ENCODE data around the gene PPFIA3. TPM values are rescaled to one million over a fixed set of nuclear protein-coding genes. Genes with fewer than 3 reads are reported as not detected.

Gene PPFIA3
- polyA plus RNA-seq, 2 of the 4 experiments (the other 2 are of a cell fraction): 3.2 to 7.3 TPM

- no peak for TF ChIP-seq USF2 (IDR thresholded peaks at IDR 0.05)
- TF ChIP-seq HDAC2 (IDR thresholded peaks at IDR 0.05): no peak
- TF ChIP-seq TP53 (CRISPR knock-in tag; IDR thresholded peaks at IDR 0.05): no peak
- no peak for TF ChIP-seq SMC3 (IDR thresholded peaks at IDR 0.05)
Observed at GRCh38 chr19:49160450-49161189, 41.3 kb downstream of the PPFIA3 start (continued).

GRCh38 chr19:49161987-49162386 is 42.6 kb downstream of the PPFIA3 start:
- DNase-seq (ENCODE audit: low read depth in 1 of 2, low spot score in 1 of 2): no peak
- POLR2A ChIA-PET: no interaction called here

GRCh38 chr19:49165111-49165750 is 45.9 kb downstream of the PPFIA3 start:
- FAIRE-seq (no peak), ATAC-seq (no peak; a peak in 1 of 6 replicates), DNase-seq (ENCODE audit: low read depth in 1 of 2, low spot score in 1 of 2) (no peak)
- H3K4me1 ChIP-seq: peaks cover 5% of the 10 kb centered on the region; the same call in 2 of the 3 replicates
- TF ChIP-seq HOXB13 (CRISPR knock-in tag; IDR thresholded peaks at IDR 0.05; ENCODE audit: low read depth): no peak
- TF ChIP-seq ZSCAN20 (CRISPR knock-in tag; IDR thresholded peaks at IDR 0.05): no peak
- TF ChIP-seq ZFP36 (IDR thresholded peaks at IDR 0.05; ENCODE audit: borderline replicate concordance, partially characterized antibody): peak; percentile 24
- no peak for TF ChIP-seq BHLHE40 (IDR thresholded peaks at IDR 0.05; ENCODE audit: low read depth, low read length)
- no peak for TF ChIP-seq JUN (IDR thresholded peaks at IDR 0.05)
- no peak for TF ChIP-seq HMGXB4 (CRISPR knock-in tag; IDR thresholded peaks at IDR 0.05; ENCODE audit: borderline replicate concordance)
- POLR2A ChIA-PET: no interaction called here
- no peaks in the 10 kb centered on the region for H3K9me3 ChIP-seq
- WGBS (ENCODE audit: missing lambda C conversion rate): 85% methylated on average over 24 of the region's 24 CpGs
- no peak overlapping the region for H3K4me2 ChIP-seq
- no peak overlapping the region for H3K4me3 ChIP-seq
- no peak overlapping the region for H3K27ac ChIP-seq
- CTCF ChIA-PET: interaction anchor here (0.9 to 6.8 kb wide), 6 partner anchors 19 to 227 kb away, joined by 3 to 30 read pairs (median 4); partner anchors contain the start of gene LIN7B

More at GRCh38 chr19:49161987-49162386, 42.6 kb downstream of the PPFIA3 start:
- Histone ChIP-seq H3K4me1 (peaks cover 9% of the 10 kb centered on the region; the same call in 2 of the 3 replicates), H3K9me3 (no peaks in the 10 kb centered on the region), H3K4me2 (no peak overlapping the region), H3K4me3 (no peak overlapping the region), H3K27ac (no peak overlapping the region)
- FAIRE-seq: no peak
- CTCF ChIA-PET: interaction anchor here (0.7 to 6.8 kb wide), 7 partner anchors 15 to 65 kb away, joined by 3 to 30 read pairs (median 8); no protein-coding TSS in a partner anchor
- 90% methylated on average over 4 of the region's 4 CpGs for whole genome bisulfite sequencing (ENCODE audit: missing lambda C conversion rate)
- no peak for TF ChIP-seq MAX (IDR thresholded peaks at IDR 0.05)
- ATAC-seq: no peak

- WGBS (ENCODE audit: missing lambda C conversion rate): 96% methylated on average over 25 of the region's 30 CpGs
- TF ChIP-seq HDAC2 (IDR thresholded peaks at IDR 0.05): no peak
- no peak for TF ChIP-seq RAD21 (conservative IDR thresholded peaks at IDR 0.05 in 1 of 2, IDR thresholded peaks at IDR 0.05 in 1 of 2)
- ChIA-PET CTCF (interaction anchor here (1.3 to 1.5 kb wide), 2 partner anchors 20 to 52 kb away, joined by 4 to 5 read pairs; partner anchors contain the start of gene LIN7B), POLR2A (no interaction called here)
- ATAC-seq (peak; percentile 49 to 51; a peak in 5 of 6 replicates), DNase-seq (ENCODE audit: low read depth in 1 of 2, low spot score in 1 of 2) (no peak), FAIRE-seq (no peak)
- no peak overlapping the region for H3K4me3 ChIP-seq
- no peak overlapping the region for H3K4me2 ChIP-seq
- no peak overlapping the region for H3K27ac ChIP-seq
- H3K4me1 ChIP-seq: peaks cover 10% of the 10 kb centered on the region; the same call in 2 of the 3 replicates
- no peaks in the 10 kb centered on the region for H3K9me3 ChIP-seq
Observed at GRCh38 chr19:49165865-49166301, 46.5 kb downstream of the PPFIA3 start.
